Kidney (tissue), 14 donors: ENCODE data around the gene DMAC2L. TPM values are rescaled to one million over a fixed set of nuclear protein-coding genes. Genes with fewer than 3 reads are reported as not detected.

Experiments
- DNase-seq, 5 donors: peaks; one replicate each; pipeline ENCODE4 v3.0.0-alpha.2; 2013 to 2020
- FAIRE-seq: peaks from 2 replicates; lab custom pipeline; 2012; peaks lifted over from hg19 to GRCh38; lab: Jason Lieb, UNC
- H3K27ac ChIP-seq, 2 donors: one replicate each; pipeline ENCODE4 v1.7.0; 2013; ENCODE audit warnings: low read depth in 2 of 2, low read length in 2 of 2, inconsistent platforms in 1 of 2
- H3K27me3 ChIP-seq: one replicate; pipeline ENCODE4 v1.7.1; 2013; ENCODE audit warnings: low read length, inconsistent platforms; ENCODE audit not compliant: control insufficient read depth, insufficient read depth
- H3K36me3 ChIP-seq, 3 donors: one replicate each; pipeline versions ENCODE4 v1.7.0 to v1.7.1; 2013; ENCODE audit warnings: low read length in 3 of 3, control low read depth in 1 of 3, inconsistent platforms in 1 of 3; ENCODE audit not compliant: insufficient read depth in 3 of 3, control insufficient read depth in 2 of 3
- H3K4me1 ChIP-seq, 3 donors: one replicate each; pipeline versions ENCODE4 v1.7.0 to v1.7.1; 2013; ENCODE audit warnings: low read length in 3 of 3, inconsistent platforms in 1 of 3, low read depth in 1 of 3; ENCODE audit not compliant: control insufficient read depth in 2 of 3, insufficient read depth in 2 of 3
- H3K4me3 ChIP-seq, 3 donors: one replicate each; pipeline versions ENCODE4 v1.7.0 to v1.8.1; 2013; ENCODE audit warnings: low read length in 3 of 3, control low read depth in 1 of 3, inconsistent platforms in 1 of 3
- H3K9ac ChIP-seq, 3 donors: one replicate each; pipeline versions ENCODE4 v1.7.0 to v1.7.1; 2013; ENCODE audit warnings: low read length in 3 of 3, control low read depth in 1 of 3, inconsistent platforms in 1 of 3
- H3K9me3 ChIP-seq, 3 donors: one replicate each; pipeline versions ENCODE4 v1.7.0 to v1.7.1; 2013; ENCODE audit warnings: low read length in 3 of 3, control low read depth in 1 of 3, inconsistent platforms in 1 of 3; ENCODE audit not compliant: control insufficient read depth in 2 of 3, insufficient read depth in 1 of 3
- intact Hi-C: fragments of 100-400 bp; cut with DNase I; formaldehyde crosslinking; loops from one replicate; pipeline ENCODE4 v1.11.1; 2022
- polyA plus RNA-seq: library from polyadenylated mRNA; stranded (reverse); fragments of 350-450 nt; fragmentation: Illumina TruSeq; extraction: RNeasy Lipid Tissue Mini Kit (QIAGEN cat#74804); gene quantifications from one replicate; pipeline ENCODE4 v1.2.3, GENCODE V29; 2014; ENCODE audit warnings: low read depth, low replicate concordance; ENCODE audit not compliant: insufficient read depth
- total RNA-seq: library from RNA; stranded (reverse); fragmentation: NEBNext Ultra II Directional; extraction: Animal tissue kit (Norgen Biotek cat#: 25700); gene quantifications from one replicate; pipeline ENCODE4 v1.2.1, GENCODE V29; 2021
- TF ChIP-seq, protein P1 (sequence below): IDR thresholded peaks from 3 replicates; pipeline ENCODE4 v1.5.1; 2012; ENCODE audit warnings: mild to moderate bottlenecking, moderate library complexity, borderline replicate concordance; ENCODE audit not compliant: insufficient read depth; ENCODE audit errors: extremely low read depth
- donor health status: control.
- donor health status: control.
- donor health status: control.
- donor health status: control.
- donor health status: control.
- donor health status: DM: yes; HTN: yes; CAD: no.
- donor health status: Normal renal cell carcinoma (clear cell type).

Gene DMAC2L
- total and polyA plus RNA-seq, 2 donors from 2014 or later: 23.7 to 27.3 TPM

DNA sequence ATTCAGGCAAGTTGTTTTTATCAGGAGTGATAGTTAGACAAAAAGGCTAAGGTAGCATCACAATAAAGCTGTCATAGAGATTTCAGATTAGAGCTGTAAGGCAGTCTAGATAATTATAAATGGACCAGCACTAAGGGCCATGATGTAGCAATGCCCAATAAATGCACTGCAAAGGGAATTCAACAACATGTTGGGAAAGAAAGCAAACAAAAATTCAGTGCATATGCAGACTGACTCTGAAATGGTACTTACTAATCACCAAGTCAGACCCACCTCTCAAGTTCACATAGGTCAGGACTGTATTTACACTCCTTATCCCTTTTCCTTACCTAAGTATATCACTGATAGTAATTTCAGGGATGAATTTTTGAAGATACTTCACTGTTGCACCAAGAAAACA, 47.1 kb upstream of the DMAC2L start:
- TF ChIP-seq, protein P1, sequence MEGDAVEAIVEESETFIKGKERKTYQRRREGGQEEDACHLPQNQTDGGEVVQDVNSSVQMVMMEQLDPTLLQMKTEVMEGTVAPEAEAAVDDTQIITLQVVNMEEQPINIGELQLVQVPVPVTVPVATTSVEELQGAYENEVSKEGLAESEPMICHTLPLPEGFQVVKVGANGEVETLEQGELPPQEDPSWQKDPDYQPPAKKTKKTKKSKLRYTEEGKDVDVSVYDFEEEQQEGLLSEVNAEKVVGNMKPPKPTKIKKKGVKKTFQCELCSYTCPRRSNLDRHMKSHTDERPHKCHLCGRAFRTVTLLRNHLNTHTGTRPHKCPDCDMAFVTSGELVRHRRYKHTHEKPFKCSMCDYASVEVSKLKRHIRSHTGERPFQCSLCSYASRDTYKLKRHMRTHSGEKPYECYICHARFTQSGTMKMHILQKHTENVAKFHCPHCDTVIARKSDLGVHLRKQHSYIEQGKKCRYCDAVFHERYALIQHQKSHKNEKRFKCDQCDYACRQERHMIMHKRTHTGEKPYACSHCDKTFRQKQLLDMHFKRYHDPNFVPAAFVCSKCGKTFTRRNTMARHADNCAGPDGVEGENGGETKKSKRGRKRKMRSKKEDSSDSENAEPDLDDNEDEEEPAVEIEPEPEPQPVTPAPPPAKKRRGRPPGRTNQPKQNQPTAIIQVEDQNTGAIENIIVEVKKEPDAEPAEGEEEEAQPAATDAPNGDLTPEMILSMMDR: no peak
- DNase-seq: no peak
- H3K4me3 ChIP-seq: no peak overlapping the region
- no peak overlapping the region for H3K27ac ChIP-seq
- H3K36me3 ChIP-seq: peaks cover 0 to 7% (median 3%) of the 10 kb centered on the region in 3 donors
- no peaks in the 10 kb centered on the region for H3K4me1 ChIP-seq
- intact Hi-C loops: no loop called here
- no peak for FAIRE-seq
- no peak overlapping the region for H3K9ac ChIP-seq
- no peaks in the 10 kb centered on the region for H3K27me3 ChIP-seq
- no peaks in the 10 kb centered on the region for H3K9me3 ChIP-seq

DNA sequence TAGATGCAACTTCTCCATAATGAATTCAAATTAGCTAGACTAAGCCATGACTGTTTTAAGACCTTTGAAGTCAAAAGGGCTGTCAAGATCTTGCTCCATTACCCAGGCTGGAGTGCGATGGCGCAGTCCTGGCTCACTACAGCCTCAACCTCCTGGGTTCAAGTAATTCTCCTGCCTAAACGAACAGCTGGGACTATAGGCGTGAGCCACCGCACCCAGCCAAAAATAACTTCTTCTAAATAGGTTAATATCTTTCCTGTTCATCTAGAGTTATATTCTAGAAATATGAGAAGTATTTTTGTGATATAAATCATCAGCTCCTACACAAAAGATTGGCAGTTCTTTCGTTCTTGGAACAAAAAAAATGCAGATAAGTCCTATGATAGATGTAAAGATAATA, 41.2 kb upstream of the DMAC2L start:
- no peaks in the 10 kb centered on the region for H3K27me3 ChIP-seq
- no peak overlapping the region for H3K27ac ChIP-seq
- no peak overlapping the region for H3K4me3 ChIP-seq
- H3K36me3 ChIP-seq: no peaks in the 10 kb centered on the region
- no peak for DNase-seq
- no peak overlapping the region for H3K9ac ChIP-seq
- no peaks in the 10 kb centered on the region for H3K9me3 ChIP-seq
- TF ChIP-seq, protein P1: no peak
- no peak for FAIRE-seq
- intact Hi-C loops: no loop called here
- H3K4me1 ChIP-seq: no peaks in the 10 kb centered on the region

- no peaks in the 10 kb centered on the region for H3K9me3 ChIP-seq
- H3K9ac ChIP-seq: no peak overlapping the region
- DNase-seq (no peak), FAIRE-seq (no peak)
- intact Hi-C loops: no loop called here
- H3K4me3 ChIP-seq: no peak overlapping the region
- no peaks in the 10 kb centered on the region for H3K4me1 ChIP-seq
- no peaks in the 10 kb centered on the region for H3K27me3 ChIP-seq
- TF ChIP-seq, protein P1: no peak
- H3K27ac ChIP-seq: no peak overlapping the region
- no peaks in the 10 kb centered on the region for H3K36me3 ChIP-seq
Measured at GRCh38 chr14:50272498-50272897, 39.6 kb upstream of the DMAC2L start.

GRCh38 chr14:50285861-50286260, 26.3 kb upstream of the DMAC2L start:
- Histone ChIP-seq H3K27me3 (no peaks in the 10 kb centered on the region), H3K4me3 (no peak overlapping the region), H3K27ac (no peak overlapping the region), H3K9ac (no peak overlapping the region), H3K36me3 (peaks cover 0 to 3% (median 2%) of the 10 kb centered on the region in 3 donors), H3K9me3 (no peaks in the 10 kb centered on the region), H3K4me1 (no peaks in the 10 kb centered on the region)
- FAIRE-seq (no peak), DNase-seq (no peak)
- TF ChIP-seq, protein P1: no peak
- intact Hi-C loops: no loop called here
